Measurements from ENCODE around the gene AGAP2. TPM values are rescaled to one million over a fixed set of nuclear protein-coding genes. Genes with fewer than 3 reads are reported as not detected.
"Not testable (repeated sequence)": the region's sequence is repeated elsewhere in the genome, so short reads cannot be mapped to it uniquely, and the experiment has no call there.

AGAP2 gene
- total RNA-seq, 1 experiment from 2014 or later: 1.9 TPM

DNA sequence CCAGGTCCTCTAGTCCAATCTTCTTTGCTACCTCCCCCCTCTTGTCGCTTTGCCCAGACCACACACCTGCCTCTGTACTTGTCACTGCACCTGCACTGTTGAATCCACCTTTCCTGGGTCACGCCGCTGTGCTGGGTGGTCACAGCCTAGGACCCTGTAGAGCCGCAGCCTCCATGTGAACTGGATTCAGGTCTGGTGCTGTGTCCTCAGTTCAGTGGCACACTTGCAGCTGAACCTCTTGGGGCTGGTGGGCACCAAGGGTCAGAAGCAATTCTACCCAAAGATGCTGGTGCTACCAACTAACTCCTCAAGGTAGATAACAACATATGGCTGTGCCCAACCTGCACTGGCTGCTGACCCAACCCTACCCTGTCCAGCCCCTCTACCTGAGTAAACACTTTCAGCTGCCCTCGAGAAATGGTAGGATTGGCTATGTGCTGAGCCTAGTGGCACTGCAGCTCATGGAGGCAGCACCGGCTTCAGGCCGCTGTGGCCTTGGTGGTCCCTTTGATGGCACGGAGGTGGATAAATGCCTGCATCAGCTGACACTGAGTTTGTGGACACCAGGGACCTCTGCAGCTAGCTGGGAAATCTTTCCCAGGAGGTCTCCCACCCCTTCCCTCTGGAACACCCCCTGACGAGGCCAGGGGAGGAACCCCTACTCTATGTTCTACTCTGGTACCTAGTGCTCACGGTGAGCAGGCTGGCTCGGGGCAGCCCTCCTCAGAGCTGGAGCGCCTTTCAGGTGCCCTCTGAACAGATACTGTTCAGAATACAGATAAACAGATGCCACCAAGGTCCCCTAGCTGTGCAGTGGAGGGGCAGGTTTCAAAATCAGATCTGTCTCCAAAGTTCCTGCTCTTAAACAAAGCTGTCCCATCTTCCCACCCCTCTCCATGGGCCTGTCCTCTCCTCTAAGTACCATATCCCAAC lies 14.3 kb downstream of the AGAP2 start:
- no peak for DNase-seq (ENCODE audit: low spot score)

DNA sequence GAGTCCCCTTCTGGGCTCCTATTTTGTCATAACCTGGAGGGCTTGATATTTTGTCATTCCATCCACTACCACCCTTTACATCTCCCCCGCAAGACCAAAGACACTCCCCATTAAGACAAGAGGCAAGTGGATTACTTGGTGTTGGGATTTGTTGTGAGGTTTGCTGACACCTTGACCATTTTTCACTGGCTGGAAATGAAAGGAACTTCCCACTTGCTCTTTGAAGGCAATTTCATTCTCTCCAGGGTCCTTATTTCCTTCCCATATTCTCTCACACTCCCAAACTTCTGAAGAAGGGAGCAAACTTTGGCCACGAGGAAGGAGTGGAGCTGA lies 14.9 kb downstream of the AGAP2 start:
- DNase-seq (ENCODE audit: low spot score): no peak

DNA sequence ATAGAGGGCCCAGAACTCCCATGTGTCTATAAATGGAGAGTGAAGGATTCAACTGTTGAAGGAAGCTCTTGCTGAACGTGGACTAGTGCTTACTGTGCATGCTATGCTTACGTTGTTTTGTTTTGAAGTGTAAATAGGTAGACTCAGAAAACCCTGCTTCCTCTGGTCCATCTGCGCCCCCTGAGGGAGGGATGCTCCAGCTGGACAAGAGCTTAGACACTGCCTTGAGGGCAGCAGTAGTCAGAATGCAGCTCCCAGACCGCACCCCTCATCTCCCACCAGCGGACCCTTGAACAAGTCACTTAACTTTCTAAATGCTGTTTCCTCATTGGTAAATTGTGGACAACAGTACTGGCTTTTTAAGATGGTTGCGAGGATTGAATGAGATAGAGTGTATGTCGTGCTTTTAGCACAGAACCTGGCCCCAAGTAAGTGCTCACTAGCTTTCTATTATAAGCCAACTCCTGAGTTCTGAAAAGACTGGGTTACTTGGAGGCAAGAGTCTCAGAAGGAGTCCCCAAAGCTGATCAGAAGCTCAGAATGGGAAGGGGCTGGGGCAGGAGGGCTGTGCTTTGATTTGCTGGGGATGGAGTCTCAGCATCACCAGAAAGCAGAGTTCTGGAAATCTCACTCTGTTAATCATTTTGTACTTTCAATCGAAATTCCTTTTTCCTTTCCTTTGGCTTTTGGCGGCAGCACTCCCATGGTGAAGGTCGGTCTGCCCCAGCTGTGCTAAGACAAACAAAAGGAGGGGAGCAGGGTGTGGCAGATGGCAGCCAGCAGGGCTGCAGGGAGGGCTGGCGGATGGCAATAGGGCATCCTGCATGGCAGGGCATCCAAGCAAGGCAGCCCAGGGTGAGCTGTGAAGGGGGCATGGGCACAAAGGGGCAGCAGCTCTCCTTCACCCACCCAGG lies 15.6 kb downstream of the AGAP2 start:
- DNase-seq (ENCODE audit: low spot score): no peak

DNA sequence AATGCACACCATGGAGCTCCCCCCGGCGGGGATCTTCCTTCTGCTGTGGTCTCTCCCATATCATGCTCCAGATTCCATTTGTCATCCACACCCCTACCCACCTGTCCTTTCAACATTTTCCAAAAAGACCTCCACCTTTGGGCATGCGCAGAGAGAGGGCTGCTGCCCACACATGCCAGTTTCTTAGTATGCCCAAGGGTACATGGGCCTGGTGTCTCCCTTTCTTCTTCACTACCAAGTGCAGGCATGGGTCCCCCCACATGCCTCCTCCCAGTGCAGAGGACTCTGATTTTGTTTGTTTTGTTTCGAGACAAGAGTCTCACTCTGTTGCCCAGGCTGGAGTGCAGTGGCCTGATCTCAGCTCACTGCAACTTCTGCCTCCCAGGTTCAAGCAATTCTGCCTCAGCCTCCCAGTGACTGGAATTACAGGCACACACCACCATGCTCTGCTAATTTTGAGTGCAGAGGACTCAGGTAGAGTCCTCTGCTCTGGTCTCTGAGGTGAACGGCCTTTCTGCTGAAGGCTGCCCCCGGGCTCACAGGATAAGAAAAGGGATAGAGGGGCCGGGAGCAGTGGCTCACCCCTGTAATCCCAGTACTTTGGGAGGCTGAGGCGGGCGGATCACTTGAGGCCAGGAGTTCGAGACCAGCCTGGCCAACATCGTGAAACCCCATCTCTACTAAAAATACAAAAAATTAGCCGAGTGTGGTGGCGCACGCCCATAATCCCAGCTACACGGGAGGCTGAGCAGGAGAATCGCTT lies 16.5 kb downstream of the AGAP2 start:
- DNase-seq (ENCODE audit: low spot score): not testable (repeated sequence)

DNA sequence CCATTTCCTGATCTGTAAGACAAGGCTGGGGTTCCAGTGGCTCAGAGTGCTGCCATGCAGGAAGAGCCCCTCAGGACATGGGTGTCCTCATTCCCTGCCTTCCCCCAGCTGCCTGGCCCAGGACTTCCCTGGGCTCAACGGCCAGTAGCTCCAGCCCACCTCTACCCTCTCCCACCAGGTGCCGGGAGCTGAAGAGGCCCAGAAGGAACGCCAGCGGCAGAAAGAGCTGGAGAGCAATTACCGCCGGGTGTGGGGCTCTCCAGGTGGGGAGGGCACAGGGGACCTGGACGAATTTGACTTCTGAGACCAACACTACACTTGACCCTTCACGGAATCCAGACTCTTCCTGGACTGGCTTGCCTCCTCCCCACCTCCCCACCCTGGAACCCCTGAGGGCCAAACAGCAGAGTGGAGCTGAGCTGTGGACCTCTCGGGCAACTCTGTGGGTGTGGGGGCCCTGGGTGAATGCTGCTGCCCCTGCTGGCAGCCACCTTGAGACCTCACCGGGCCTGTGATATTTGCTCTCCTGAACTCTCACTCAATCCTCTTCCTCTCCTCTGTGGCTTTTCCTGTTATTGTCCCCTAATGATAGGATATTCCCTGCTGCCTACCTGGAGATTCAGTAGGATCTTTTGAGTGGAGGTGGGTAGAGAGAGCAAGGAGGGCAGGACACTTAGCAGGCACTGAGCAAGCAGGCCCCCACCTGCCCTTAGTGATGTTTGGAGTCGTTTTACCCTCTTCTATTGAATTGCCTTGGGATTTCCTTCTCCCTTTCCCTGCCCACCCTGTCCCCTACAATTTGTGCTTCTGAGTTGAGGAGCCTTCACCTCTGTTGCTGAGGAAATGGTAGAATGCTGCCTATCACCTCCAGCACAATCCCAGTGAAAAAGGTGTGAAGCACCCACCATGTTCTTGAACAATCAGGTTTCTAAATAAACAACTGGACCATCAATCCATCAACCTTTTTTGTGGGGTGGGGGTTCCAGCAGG lies 17.6 kb downstream of the AGAP2 start:
- DNase-seq (ENCODE audit: low spot score): no peak

DNA sequence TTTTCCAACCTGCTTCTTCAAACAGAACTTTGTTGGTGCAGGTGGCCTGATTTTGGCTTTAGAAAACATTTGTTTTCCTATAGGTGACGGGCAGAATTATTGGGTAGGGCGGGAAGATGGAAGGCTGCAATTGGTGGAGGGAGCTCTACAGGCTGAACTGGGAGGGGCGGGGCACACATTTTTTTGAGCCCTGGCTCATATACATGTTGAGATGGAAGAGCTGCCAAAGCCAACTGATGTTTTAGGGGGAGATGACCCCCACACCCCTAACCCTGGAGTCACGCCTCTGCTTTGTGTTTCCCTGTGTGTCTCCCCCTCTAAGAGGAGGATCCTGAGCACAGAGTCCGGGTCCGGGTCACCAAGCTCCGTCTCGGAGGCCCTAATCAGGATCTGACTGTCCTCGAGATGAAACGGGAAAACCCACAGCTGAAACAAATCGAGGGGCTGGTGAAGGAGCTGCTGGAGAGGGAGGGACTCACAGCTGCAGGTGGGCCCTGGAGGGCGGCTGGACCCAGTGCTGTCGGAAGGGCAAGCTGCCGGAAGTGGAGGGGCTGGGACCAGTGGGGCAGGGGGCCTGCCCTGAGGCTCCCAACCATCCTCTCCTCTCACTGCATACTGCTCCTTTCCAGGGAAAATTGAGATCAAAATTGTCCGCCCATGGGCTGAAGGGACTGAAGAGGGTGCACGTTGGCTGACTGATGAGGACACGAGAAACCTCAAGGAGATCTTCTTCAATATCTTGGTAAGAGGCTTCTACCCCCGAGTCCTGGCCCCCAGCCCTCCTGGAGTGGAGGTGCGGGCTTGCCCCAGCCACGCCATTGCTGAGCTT lies 18.6 kb downstream of the AGAP2 start:
- no peak for DNase-seq (ENCODE audit: low spot score)

DNA sequence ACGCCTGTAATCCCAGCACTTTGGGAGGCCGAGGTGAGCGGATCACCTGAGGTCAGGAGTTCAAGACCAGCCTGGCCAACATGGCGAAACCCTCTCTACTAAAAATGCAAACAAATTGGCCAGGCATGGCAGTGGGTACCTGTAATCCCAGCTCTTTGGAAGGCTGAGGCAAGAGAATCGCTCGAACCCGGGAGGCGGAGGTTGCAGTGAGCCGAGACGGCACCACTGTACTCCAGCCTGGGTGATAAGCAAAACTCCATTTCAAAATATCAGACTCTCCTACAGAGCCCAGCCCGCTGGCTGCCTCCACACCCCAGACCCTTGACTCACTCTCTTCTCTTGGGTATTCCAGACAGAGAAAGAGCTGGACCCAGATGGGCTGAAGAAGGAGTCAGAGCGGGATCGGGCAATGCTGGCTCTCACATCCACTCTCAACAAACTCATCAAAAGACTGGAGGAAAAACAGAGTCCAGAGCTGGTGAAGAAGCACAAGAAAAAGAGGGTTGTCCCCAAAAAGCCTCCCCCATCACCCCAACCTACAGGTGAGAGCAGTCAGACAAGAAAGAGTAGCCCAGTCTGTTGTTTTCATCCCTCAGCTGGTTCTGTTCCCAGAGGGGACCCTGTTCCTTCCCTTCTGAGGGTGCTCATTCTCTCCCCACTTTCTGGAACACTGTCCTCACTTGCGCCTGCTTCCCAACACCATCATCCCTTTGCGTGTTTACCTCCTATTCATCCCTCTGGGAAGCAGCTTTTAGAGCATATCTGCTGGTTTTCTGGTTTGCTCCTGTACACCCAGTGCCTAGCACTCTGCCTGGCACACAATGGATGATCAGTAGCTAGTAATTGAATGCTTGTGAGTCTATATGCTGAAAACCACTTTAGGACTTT lies 19.7 kb downstream of the AGAP2 start:
- no peak for DNase-seq (ENCODE audit: low spot score)

DNA sequence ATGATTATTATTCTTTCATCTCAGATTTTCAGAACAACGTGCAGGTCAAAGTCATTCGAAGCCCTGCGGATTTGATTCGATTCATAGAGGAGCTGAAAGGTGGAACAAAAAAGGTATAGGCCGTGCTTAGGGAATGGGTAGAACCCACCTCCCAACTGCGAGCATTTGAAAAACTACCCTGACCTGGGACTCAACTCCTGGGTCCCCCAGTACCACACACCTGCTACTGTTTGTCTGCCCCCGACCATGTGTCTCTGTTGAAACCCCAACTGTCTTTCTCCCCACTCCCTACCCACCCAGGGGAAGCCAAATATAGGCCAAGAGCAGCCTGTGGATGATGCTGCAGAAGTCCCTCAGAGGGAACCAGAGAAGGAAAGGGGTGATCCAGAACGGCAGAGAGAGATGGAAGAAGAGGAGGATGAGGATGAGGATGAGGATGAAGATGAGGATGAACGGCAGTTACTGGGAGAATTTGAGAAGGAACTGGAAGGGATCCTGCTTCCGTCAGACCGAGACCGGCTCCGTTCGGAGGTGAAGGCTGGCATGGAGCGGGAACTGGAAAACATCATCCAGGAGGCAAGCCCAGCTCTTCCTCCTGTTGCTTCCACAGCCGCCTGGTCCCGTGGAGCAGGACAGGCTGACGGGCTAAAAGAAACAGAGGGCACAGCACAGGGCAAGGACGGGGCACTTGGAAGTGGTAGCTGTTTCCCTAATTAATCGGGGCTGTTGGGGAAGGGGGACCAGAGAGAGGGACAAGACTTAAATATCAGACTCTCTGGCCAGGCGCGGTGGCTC lies 20.5 kb downstream of the AGAP2 start:
- DNase-seq (ENCODE audit: low spot score): no peak

DNA sequence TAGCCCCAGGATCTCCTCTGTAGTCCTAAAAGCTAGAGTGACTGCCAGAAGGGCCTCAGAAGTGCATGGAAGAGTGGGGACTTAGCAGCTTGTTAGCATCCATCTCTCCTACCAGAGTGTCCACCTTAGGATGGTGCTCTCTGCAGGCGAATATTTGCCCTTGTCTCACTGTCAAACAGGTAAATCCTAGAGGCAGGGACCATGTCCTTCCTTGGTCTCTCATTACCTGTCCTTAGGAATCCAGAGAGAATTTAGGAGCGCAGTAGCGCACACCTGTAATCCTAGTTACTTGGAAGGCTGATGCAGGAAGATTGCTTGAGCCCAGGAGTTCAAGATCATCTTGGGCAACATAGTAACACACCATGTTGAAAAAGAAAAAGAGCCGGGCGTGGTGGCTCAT lies 21.4 kb downstream of the AGAP2 start:
- DNase-seq (ENCODE audit: low spot score): no peak

DNA sequence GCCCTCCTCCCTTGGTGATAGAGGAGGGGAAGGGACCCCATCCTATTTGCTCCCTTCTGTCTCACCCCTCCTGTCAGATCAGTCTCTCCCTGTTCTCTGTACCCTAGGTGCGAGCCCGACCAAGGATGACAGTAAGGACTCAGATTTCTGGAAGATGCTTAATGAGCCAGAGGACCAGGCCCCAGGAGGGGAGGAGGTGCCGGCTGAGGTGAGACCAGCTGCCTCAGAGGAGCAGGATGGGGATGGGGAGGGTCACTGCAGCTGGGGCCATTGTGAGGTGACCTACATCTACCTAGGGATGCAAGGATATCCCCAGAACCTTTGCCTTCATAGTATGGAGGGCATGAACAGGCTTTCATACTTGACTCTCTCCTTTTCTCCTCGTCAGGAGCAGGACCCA lies 22.2 kb downstream of the AGAP2 start:
- DNase-seq (ENCODE audit: low spot score): no peak

DNA sequence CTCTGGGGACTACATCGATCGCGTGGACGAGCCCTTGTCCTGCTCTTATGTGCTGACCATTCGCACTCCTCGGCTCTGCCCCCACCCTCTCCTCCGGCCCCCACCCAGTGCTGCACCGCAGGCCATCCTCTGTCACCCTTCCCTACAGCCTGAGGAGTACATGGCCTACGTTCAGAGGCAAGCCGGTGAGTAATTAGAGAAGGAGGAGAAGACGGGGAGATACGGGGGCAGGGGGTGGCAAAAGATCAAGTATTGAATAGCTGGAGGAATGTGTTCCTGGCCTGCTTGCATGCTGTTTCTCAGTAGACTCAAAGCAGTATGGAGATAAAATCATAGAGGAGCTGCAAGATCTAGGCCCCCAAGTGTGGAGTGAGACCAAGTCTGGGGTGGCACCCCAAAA lies 22.8 kb downstream of the AGAP2 start:
- DNase-seq (ENCODE audit: low spot score): no peak

DNA sequence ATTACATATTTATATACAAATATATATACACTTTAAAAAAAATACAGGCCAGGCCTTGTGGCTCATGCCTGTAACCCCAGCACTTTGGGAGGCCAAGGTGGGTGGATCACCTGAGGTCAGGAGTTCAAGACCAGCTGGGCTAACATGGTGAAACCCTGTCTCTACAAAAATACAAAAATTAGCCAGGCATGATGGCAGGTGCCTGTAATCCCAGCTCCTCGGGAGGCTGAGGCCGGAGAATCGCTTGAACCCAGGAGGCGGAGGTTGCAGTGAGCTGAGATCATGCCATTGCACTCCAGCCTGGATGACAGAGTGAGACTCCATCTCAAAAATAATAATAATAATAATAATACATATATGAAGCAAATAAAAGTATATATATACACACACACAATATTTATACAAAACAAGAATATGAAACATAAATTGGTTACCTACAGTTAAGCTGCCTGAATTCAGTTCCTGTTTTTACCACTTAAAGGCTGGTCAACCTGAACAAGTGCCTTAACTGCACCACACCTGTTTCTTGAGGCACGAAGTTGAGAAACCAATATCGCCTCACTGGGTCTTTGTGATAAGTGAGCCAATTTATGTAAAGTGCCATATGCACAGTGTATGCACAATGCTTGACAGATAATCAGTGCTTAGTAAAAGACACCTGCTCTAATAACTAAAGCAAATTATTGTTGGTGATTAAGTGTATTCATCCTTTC lies 23.4 kb downstream of the AGAP2 start:
- not testable (repeated sequence) for DNase-seq (ENCODE audit: low spot score)

DNA sequence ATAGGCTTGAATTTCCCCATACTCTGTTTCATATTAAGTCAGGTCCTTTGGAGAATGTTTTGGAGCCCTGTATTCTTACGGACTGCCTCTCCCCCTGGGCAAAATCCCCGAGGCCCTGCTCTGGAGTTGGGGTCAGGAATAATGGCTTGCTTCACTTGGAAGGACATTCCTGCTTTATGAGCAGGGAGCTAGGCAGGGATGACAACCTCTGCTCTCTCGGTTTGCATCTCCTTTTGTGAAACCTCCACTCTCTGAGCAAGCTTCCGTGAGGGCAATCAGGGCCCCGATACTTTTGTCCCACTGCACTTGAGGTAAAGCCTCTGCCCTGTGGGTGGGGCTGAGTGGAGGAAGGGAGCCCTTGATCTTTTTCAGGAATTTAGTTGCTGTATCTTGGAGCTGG lies 25.3 kb downstream of the AGAP2 start:
- no peak for DNase-seq (ENCODE audit: low spot score)

DNA sequence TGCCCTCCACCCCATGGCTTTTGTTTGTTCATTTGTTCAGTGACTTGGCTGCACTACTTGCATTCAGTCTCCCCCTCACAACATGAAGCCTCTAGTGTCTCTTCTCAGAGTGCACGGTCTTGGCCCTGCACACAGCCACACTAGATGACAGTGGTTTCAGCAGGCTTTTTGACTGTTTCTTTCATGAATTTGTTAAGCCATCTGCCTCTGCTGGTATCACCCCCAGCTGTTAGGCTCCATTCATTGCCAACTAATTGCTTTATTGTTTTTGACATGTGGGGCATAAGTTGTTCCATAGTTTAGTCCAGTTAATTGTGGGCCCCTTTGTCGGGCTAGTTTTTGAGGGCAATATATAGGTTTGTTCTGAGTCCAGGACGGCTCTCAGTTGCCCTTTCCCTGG lies 25.8 kb downstream of the AGAP2 start:
- no peak for DNase-seq (ENCODE audit: low spot score)

DNA sequence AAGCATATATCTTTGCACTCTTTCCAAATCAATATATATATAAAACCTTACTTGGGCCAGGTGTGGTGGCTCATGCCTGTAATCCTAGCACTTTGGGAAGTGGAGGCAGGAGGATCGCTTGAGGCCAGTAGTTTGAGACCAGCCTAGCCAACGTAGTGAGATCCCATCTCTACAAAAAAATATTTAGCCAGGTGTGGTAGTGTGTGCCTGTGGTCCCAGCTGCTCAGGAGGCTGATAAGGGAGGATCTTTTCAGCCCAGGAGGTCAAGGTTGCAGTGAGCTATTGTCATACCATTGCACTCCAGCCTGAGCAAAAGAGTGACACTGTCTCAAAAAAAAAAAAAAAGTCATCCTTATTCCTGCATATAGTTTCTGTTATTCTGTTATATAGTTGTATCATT lies 30.2 kb downstream of the AGAP2 start:
- DNase-seq (ENCODE audit: low spot score): no peak

DNA sequence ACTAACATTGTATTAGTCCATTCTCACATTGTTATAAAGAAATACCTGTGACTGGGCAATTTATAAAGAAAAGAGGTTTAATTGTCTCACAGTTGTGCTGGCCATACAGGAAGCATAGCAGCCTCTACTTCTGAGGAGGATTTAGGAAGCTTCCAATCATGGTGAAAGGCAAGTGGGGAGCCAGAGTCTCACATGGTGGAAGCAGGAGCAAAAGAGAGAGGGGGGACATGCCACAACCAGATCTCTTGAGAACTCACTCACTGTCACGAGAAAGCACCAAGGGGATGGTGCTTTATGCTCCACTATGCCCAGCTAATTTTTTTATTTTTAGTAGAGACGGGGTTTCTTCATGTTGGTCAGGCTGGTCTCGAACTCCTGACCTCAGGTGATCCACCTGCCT lies 31.3 kb downstream of the AGAP2 start:
- no peak for DNase-seq (ENCODE audit: low spot score)

DNA sequence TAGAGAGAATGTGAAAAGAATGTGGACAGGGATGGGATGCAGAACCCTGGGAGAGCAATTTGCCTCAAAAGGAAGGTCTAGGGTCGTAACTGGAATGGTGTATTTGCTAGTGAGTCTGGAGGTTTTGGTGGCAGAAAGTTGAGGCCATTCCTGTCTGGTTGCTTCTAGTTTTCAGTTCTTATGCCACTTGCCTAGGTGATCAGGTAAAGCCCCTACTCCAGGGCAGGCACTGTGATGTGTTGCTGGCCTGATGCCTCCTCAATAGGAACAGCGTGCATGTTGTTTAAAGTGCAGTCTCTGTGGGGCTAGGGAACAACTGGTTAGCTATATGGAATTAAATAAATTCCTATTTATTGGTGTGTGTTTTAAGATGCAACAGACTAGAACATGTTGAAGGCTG lies 38.2 kb downstream of the AGAP2 start:
- DNase-seq (ENCODE audit: low spot score): no peak
